Measurements from ENCODE around the gene NUP210L. TPM values are rescaled to one million over a fixed set of nuclear protein-coding genes. Genes with fewer than 3 reads are reported as not detected.

Gene NUP210L
- total and polyA plus RNA-seq, 2 donors from 2014 or later, result 0.06 TPM; not detected in 1

DNA sequence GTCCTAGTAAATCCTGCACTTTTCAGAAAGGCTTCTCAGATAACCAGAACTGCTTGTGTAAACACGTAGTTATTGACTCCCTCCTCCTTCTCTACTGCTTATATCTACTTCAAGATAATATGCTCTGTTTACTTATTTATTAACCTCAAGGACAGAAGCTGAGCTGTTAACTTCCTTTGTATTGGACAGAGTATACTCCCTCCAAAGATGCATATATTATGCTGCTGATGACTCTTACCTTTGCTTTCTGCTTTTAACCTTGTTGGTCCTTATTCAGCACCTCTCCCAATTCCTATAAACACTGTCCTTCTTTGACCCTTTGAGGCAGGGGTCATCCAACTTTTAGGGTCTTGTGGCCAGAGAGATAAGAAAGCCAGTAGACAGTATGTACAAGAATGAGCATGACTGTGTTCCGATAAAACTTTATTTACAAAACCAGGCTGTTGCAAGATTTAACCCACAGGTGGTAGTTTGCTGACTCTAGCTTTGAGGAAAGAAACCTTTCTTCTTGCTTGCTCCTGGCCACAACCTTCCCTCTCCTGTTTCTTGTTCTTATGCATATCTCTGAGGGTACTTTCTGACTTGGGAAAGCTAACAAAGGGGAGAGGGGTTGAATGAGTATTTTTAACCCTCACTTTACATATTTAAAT, 32.1 kb upstream of the NUP210L start:
- H3K27ac ChIP-seq (ENCODE audit: low read depth in 2 of 2, low read length in 2 of 2), result no peak overlapping the region
- FAIRE-seq, result no peak

DNA sequence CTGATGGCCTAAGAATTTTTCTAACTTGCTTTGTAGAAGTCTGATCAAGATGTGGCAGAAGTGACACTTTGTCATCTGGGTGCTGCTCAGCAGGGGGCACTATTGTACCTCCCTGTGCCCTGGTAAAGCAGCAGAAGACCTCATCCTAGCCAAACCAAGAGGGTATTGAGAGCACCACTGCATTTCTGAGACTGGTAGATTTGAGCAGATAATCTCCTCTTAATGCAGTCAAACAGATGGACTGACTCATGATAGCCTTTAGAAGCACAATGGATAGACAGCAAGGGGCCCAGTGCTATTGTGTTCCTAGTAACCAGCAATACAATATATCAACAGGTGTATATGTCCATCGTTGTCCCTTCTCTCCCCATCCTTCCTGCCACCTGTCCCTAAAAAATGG, 31.3 kb upstream of the NUP210L start:
- H3K4me3 ChIP-seq (ENCODE audit: low read length in 3 of 3), result no peak overlapping the region
- H3K27me3 ChIP-seq (ENCODE audit: control insufficient read depth, insufficient read depth, low read length), result no peaks in the 10 kb centered on the region
- H3K4me1 ChIP-seq (ENCODE audit: control insufficient read depth in 2 of 3, insufficient read depth in 2 of 3, low read depth in 1 of 3, low read length in 3 of 3), result peaks cover 3 to 12% (median 4%) of the 10 kb centered on the region in 3 donors
- no peaks in the 10 kb centered on the region for H3K36me3 ChIP-seq (ENCODE audit: control insufficient read depth in 2 of 3, insufficient read depth in 3 of 3, low read length in 3 of 3)
- FAIRE-seq, result no peak
- no peak overlapping the region for H3K9ac ChIP-seq (ENCODE audit: low read length in 3 of 3)
- peak; percentile 18 for TF ChIP-seq CTCF (IDR thresholded peaks at IDR 0.05; ENCODE audit: borderline replicate concordance, extremely low read depth, insufficient read depth)
- no peak overlapping the region for H3K27ac ChIP-seq (ENCODE audit: low read depth in 2 of 2, low read length in 2 of 2)
- intact Hi-C loops (cut with DNase I), result no loop called here
- peak in 4 of 5 donors; percentile 43 to 63 (median 58) for DNase-seq
- H3K9me3 ChIP-seq (ENCODE audit: control insufficient read depth in 2 of 3, insufficient read depth in 1 of 3, low read length in 3 of 3), result no peaks in the 10 kb centered on the region

More for the DNA sequence above, 32.1 kb upstream of the NUP210L start:
- no peaks in the 10 kb centered on the region for H3K36me3 ChIP-seq (ENCODE audit: control insufficient read depth in 2 of 3, insufficient read depth in 3 of 3, low read length in 3 of 3)
- H3K9me3 ChIP-seq (ENCODE audit: control insufficient read depth in 2 of 3, insufficient read depth in 1 of 3, low read length in 3 of 3), result no peaks in the 10 kb centered on the region
- no peak overlapping the region for H3K9ac ChIP-seq (ENCODE audit: low read length in 3 of 3)
- intact Hi-C loops (cut with DNase I), result no loop called here
- DNase-seq, result no peak
- H3K27me3 ChIP-seq (ENCODE audit: control insufficient read depth, insufficient read depth, low read length), result no peaks in the 10 kb centered on the region
- H3K4me1 ChIP-seq (ENCODE audit: control insufficient read depth in 2 of 3, insufficient read depth in 2 of 3, low read depth in 1 of 3, low read length in 3 of 3), result peaks cover under 1 to 7% (median 3%) of the 10 kb centered on the region in 3 donors
- TF ChIP-seq CTCF (IDR thresholded peaks at IDR 0.05; ENCODE audit: borderline replicate concordance, extremely low read depth, insufficient read depth), result no peak
- H3K4me3 ChIP-seq (ENCODE audit: low read length in 3 of 3), result no peak overlapping the region

GRCh38 chr1:154183046-154183915, 28.4 kb upstream of the NUP210L start:
- FAIRE-seq, result no peak
- peak overlapping the region; percentile 90 to 96 (median 96) for H3K4me3 ChIP-seq (ENCODE audit: low read length in 3 of 3)

More at GRCh38 chr1:154183046-154183915, 28.4 kb upstream of the NUP210L start:
- Histone ChIP-seq H3K27me3 (ENCODE audit: control insufficient read depth, insufficient read depth, low read length) (no peaks in the 10 kb centered on the region), H3K9ac (ENCODE audit: low read length in 3 of 3) (peak overlapping the region; percentile 61 to 91 (median 90)), H3K9me3 (ENCODE audit: control insufficient read depth in 2 of 3, insufficient read depth in 1 of 3, low read length in 3 of 3) (no peaks in the 10 kb centered on the region), H3K4me1 (ENCODE audit: control insufficient read depth in 2 of 3, insufficient read depth in 2 of 3, low read depth in 1 of 3, low read length in 3 of 3) (peaks cover 3 to 32% (median 23%) of the 10 kb centered on the region in 3 donors), H3K27ac (ENCODE audit: low read depth in 2 of 2, low read length in 2 of 2) (peak overlapping the region; percentile 86 to 87), H3K36me3 (ENCODE audit: control insufficient read depth in 2 of 3, insufficient read depth in 3 of 3, low read length in 3 of 3) (peaks cover 0 to 2% (median 0%) of the 10 kb centered on the region in 3 donors)
- no peak for TF ChIP-seq CTCF (IDR thresholded peaks at IDR 0.05; ENCODE audit: borderline replicate concordance, extremely low read depth, insufficient read depth)
- peak; percentile 98 to 99 (median 99) for DNase-seq
- intact Hi-C loops (cut with DNase I), result no loop called here
